Measurements from ENCODE around the gene RERE.
"Not testable (repeated sequence)": the region's sequence is repeated elsewhere in the genome, so short reads cannot be mapped to it uniquely, and the experiment has no call there.

Gene RERE

DNA sequence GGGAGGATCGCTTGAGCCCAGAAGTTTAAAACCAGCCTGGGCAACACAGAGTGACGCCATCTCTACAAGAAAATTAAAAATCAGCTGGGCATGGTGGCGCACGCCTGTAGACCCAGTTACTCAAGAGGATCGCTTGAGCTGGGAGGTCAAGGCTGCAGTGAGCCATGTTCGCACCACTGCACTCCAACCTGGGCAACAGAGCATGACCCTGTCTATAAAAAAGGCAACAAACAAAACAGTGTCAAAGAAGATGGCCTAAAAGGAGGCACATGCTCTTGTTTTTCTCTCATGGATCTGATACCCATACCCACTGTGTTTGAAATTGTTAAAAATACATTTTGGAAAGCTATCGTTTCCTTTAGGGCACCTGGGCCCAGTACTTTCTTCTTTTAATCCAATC, 307.9 kb downstream of the RERE start:
- in situ Hi-C loops (cut with MboI; ENCODE audit: low pct_unique_long_range_greater_than_20kb, low sequenced_read_pairs, unreplicated experiment) = no loop called here
- TF ChIP-seq, protein P1, sequence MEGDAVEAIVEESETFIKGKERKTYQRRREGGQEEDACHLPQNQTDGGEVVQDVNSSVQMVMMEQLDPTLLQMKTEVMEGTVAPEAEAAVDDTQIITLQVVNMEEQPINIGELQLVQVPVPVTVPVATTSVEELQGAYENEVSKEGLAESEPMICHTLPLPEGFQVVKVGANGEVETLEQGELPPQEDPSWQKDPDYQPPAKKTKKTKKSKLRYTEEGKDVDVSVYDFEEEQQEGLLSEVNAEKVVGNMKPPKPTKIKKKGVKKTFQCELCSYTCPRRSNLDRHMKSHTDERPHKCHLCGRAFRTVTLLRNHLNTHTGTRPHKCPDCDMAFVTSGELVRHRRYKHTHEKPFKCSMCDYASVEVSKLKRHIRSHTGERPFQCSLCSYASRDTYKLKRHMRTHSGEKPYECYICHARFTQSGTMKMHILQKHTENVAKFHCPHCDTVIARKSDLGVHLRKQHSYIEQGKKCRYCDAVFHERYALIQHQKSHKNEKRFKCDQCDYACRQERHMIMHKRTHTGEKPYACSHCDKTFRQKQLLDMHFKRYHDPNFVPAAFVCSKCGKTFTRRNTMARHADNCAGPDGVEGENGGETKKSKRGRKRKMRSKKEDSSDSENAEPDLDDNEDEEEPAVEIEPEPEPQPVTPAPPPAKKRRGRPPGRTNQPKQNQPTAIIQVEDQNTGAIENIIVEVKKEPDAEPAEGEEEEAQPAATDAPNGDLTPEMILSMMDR (IDR thresholded peaks at IDR 0.05; ENCODE audit: extremely low read depth, insufficient read depth, missing control alignments) = no peak
- no peak for DNase-seq (ENCODE audit: low spot score)

DNA sequence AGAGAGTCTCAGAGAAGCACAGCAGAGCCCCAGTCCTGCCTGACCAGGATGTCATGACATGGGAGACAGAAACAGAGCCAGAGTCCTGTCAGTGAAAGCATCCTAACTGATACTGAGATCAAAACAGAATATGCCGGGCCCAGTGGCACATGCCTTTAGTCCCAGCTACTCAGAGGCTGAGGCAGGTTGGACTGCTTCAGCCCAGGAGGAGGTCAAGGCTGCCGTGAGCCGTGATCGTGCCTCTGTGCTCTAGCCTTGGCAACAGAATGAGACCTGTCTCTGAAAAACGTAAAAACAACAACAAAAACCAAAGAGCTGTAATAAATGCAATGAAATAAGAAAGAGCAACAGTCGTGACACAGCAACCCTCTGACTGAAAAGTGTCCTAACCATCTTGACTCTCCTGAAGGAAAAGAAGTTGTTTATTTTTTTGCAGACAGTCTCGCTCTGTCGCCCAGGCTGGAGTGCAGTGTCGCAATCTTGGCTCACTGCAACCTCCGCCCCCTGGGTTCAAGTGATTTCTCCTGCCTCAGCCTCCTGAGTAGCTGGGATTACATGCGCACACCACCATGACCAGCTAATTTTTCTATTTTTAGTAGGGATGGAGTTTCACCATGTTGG, 310.3 kb downstream of the RERE start:
- no peak for DNase-seq (ENCODE audit: low spot score)
- in situ Hi-C loops (cut with MboI; ENCODE audit: low pct_unique_long_range_greater_than_20kb, low sequenced_read_pairs, unreplicated experiment) = no loop called here
- TF ChIP-seq, protein P1 (IDR thresholded peaks at IDR 0.05; ENCODE audit: extremely low read depth, insufficient read depth, missing control alignments) = no peak

DNA sequence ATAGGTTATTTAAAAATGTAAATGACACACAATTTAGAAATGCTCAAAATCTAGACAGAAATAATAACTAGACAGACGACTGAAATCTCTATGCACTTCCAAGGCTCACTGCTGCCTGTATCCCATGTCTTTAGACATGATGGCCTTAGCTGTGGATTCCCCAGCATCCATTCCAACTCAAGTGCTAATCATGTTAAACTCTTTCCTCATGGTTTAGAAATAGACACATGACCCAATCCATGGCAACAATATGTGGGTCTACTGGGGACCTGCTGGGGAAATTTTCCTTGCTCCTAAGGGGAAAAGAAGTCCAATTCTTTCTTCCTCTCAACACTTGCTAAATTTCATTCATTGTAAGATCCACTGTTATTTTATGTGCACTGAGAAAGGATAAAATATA, 311.0 kb downstream of the RERE start:
- TF ChIP-seq, protein P1 (IDR thresholded peaks at IDR 0.05; ENCODE audit: extremely low read depth, insufficient read depth, missing control alignments) = no peak
- no peak for DNase-seq (ENCODE audit: low spot score)
- in situ Hi-C loops (cut with MboI; ENCODE audit: low pct_unique_long_range_greater_than_20kb, low sequenced_read_pairs, unreplicated experiment) = no loop called here

GRCh38 chr1:8503842-8504241, 313.6 kb downstream of the RERE start:
- in situ Hi-C loops (cut with MboI; ENCODE audit: low pct_unique_long_range_greater_than_20kb, low sequenced_read_pairs, unreplicated experiment) = no loop called here
- no peak for DNase-seq (ENCODE audit: low spot score)
- TF ChIP-seq, protein P1 (IDR thresholded peaks at IDR 0.05; ENCODE audit: extremely low read depth, insufficient read depth, missing control alignments) = no peak

GRCh38 chr1:8502949-8503348, 314.5 kb downstream of the RERE start:
- DNase-seq (ENCODE audit: low spot score); in situ Hi-C loops (cut with MboI; ENCODE audit: low pct_unique_long_range_greater_than_20kb, low sequenced_read_pairs, unreplicated experiment): not testable (repeated sequence)

DNA sequence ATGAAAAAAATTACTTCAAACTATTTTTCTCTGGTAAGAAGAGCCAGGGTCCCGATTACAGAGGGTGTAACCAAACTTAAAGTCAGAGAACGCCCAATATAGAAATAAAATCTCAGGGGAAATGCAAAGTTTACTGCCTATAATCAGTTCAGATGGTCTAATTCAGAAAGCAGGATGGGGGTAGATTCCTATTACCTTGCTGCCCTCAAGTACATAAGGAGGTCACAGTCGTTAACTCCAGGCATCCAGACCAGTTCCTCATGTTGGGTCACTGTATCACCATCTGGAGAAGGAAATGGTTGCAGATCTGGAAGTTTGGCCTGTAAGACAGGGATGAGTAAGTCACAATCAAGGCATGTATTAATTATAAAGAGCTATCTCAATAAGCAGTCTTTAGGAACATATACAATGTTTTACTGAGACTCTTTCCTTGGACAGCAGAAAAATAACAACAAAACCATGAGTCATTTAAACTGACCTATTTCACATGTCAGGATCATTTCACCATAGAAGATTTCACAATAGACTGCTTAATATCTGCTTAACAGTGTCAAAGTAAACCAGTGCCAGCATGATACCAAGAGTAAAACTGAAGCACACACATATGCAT, 320.1 kb downstream of the RERE start:
- TF ChIP-seq, protein P1 (IDR thresholded peaks at IDR 0.05; ENCODE audit: extremely low read depth, insufficient read depth, missing control alignments) = no peak
- in situ Hi-C loops (cut with MboI; ENCODE audit: low pct_unique_long_range_greater_than_20kb, low sequenced_read_pairs, unreplicated experiment) = no loop called here
- peak; percentile 22 for DNase-seq (ENCODE audit: low spot score)

- in situ Hi-C loops (cut with MboI; ENCODE audit: low pct_unique_long_range_greater_than_20kb, low sequenced_read_pairs, unreplicated experiment) = no loop called here
- TF ChIP-seq, protein P1 (IDR thresholded peaks at IDR 0.05; ENCODE audit: extremely low read depth, insufficient read depth, missing control alignments) = no peak
- DNase-seq (ENCODE audit: low spot score) = peak; percentile 20
Observed at GRCh38 chr1:8496473-8496872, 321.0 kb downstream of the RERE start.

Data from GM13977 (cell line).